ENCODE results near the gene CIAO1. TPM values are rescaled to one million over a fixed set of nuclear protein-coding genes. Genes with fewer than 3 reads are reported as not detected.

CIAO1 gene
- total and polyA plus RNA-seq, 2 of the 13 experiments (the other 11 are each of a cell fraction or from before 2014, with no cell fraction given) = 99.3 to 120 TPM

- H3K36me3 ChIP-seq (replicated peaks in 1 of 2; ENCODE audit: control insufficient read depth in 1 of 2, insufficient read depth in 2 of 2, low read length in 2 of 2) = peaks cover 26 to 54% of the 10 kb centered on the region in 2 experiments
- no peaks in the 10 kb centered on the region for H3K9me3 ChIP-seq (ENCODE audit: low read length)
- BruUV-seq (replicated peaks) = no TSS peak
- H2AFZ ChIP-seq (ENCODE audit: low read length) = no peak overlapping the region
- WGBS (ENCODE audit: low lambda C conversion rate) = 94% methylated on average over 6 of the region's 6 CpGs
- DNase-seq (ENCODE audit: low spot score) (no peak), FAIRE-seq (no peak), ATAC-seq (no peak)
- peaks cover 61% of the 10 kb centered on the region for H3K4me1 ChIP-seq (ENCODE audit: insufficient read depth, low read length)
- ChIA-PET CTCF (ENCODE audit: low intra/inter-chr PET ratio, low total read pairs) (no interaction called here), POLR2A (interaction anchor here (1.1 to 6.5 kb wide), 3 partner anchors 10 to 49 kb away, joined by 4 to 35 read pairs (median 6); partner anchors contain the start of genes CIAO1, STARD7 and TMEM127)
- intact Hi-C loops (cut with micrococcal nuclease; ENCODE audit: unreplicated experiment) (no loop called here), in situ Hi-C loops (cut with HindIII; ENCODE audit: extremely low pct_ligation_motif_present, low pct_unique_long_range_greater_than_20kb) (no loop called here)
- TF ChIP-seq ZSCAN31 (CRISPR knock-in tag; IDR thresholded peaks at IDR 0.05; ENCODE audit: low read depth) (no peak), PTBP1 (IDR thresholded peaks at IDR 0.05; ENCODE audit: low read depth, low read length, poor library complexity, severe bottlenecking) (no peak), HNRNPL (IDR thresholded peaks at IDR 0.05; ENCODE audit: low read depth, low read length) (no peak), ZBTB4 (CRISPR knock-in tag; IDR thresholded peaks at IDR 0.05; ENCODE audit: borderline replicate concordance) (no peak), ATF7 (IDR thresholded peaks at IDR 0.05) (no peak), ATF7 (CRISPR knock-in tag; IDR thresholded peaks at IDR 0.05) (no peak), ZNF354B (CRISPR knock-in tag; IDR thresholded peaks at IDR 0.05) (no peak), THAP8 (CRISPR knock-in tag; IDR thresholded peaks at IDR 0.05; ENCODE audit: borderline replicate concordance) (no peak), ZNF224 (CRISPR knock-in tag; IDR thresholded peaks at IDR 0.05) (no peak), BCL6 (CRISPR knock-in tag; IDR thresholded peaks at IDR 0.05) (no peak), REST (IDR thresholded peaks at IDR 0.05; ENCODE audit: borderline replicate concordance in 1 of 2, low read depth in 1 of 2, low read length in 2 of 2) (no peak), TRIM22 (IDR thresholded peaks at IDR 0.05) (no peak), NAIF1 (CRISPR knock-in tag; IDR thresholded peaks at IDR 0.05; ENCODE audit: borderline replicate concordance) (no peak), KDM5B (CRISPR knock-in tag; IDR thresholded peaks at IDR 0.05; ENCODE audit: borderline replicate concordance) (no peak)
- no peaks in the 10 kb centered on the region for H3K27me3 ChIP-seq (ENCODE audit: control insufficient read depth in 1 of 2, insufficient read depth in 2 of 2, low read length in 2 of 2)
- H3K79me2 ChIP-seq (ENCODE audit: insufficient read depth, low read length) = peaks cover 33% of the 10 kb centered on the region
- no peak overlapping the region for H3K27ac ChIP-seq (ENCODE audit: extremely low read length, insufficient read depth, low read length)
- no peak overlapping the region for H3K4me3 ChIP-seq (replicated peaks in 1 of 3; ENCODE audit: insufficient read depth in 1 of 3, low read depth in 2 of 3, low read length in 3 of 3)
- no peak overlapping the region for H3K9ac ChIP-seq (ENCODE audit: insufficient read depth, low read depth, low read length)
- no peaks in the 10 kb centered on the region for H4K20me1 ChIP-seq (ENCODE audit: insufficient read depth, low read length)
- no peak overlapping the region for H3K4me2 ChIP-seq (ENCODE audit: low read depth, low read length)
Measured at GRCh38 chr2:96256611-96257113, 9.4 kb upstream of the CIAO1 start.

Data from HepG2 (cell line).